WTC11 (cell line): ENCODE measurements around the gene FDXR. TPM values are rescaled to one million over a fixed set of nuclear protein-coding genes. Genes with fewer than 3 reads are reported as not detected.

Experiments
- ATAC-seq: fragments of 200-7000 bp; cut with Tn5 transposase; 2 replicates; pipeline ENCODE4 v1.10.0; 2021; ENCODE audit warnings: mild to moderate bottlenecking, moderate library complexity
- CTCF ChIA-PET: fragments of 300-600 bp; sonication (Branson Sonifier 250); formaldehyde crosslinking; loops from one replicate; lab custom pipeline; 2021; ENCODE audit warnings: antibody characterized with exemption; lab: Charles Lee
- POLR2A ChIA-PET: fragments of 350-600 bp; sonication (Branson Sonifier 250); formaldehyde crosslinking; loops from one replicate; lab custom pipeline; 2021; ENCODE audit warnings: antibody characterized with exemption; lab: Charles Lee
- DNase-seq: peaks from one replicate; pipeline ENCODE4 v3.0.0; 2021; ENCODE audit warnings: low spot score
- H3K27ac Mint-ChIP-seq: 2 replicates; pipeline ENCODE4 v1.8.0; 2021; ENCODE audit warnings: mixed read lengths
- H3K27me3 Mint-ChIP-seq: 2 replicates; pipeline ENCODE4 v1.8.0; 2021; ENCODE audit warnings: low read depth, mild to moderate bottlenecking, moderate library complexity, mixed read lengths
- H3K36me3 Mint-ChIP-seq: 2 replicates; pipeline ENCODE4 v1.8.0; 2021; ENCODE audit warnings: mixed read lengths
- H3K4me1 Mint-ChIP-seq: 2 replicates; pipeline ENCODE4 v1.8.0; 2022; ENCODE audit warnings: mixed read lengths
- H3K4me3 Mint-ChIP-seq: 2 replicates; pipeline ENCODE4 v1.8.0; 2021; ENCODE audit warnings: mild to moderate bottlenecking, moderate library complexity, mixed read lengths
- H3K9me3 Mint-ChIP-seq: 2 replicates; pipeline ENCODE4 v1.8.0; 2021; ENCODE audit warnings: mixed read lengths
- CBFB ChIP-seq: sonication (generic); formaldehyde crosslinking; IDR thresholded peaks from 2 replicates; pipeline ENCODE4 v1.8.1; 2022; ENCODE audit warnings: mild to moderate bottlenecking, low read depth, missing genetic modification reagents
- CREM ChIP-seq: sonication (generic); formaldehyde crosslinking; IDR thresholded peaks from 2 replicates; pipeline ENCODE4 v1.8.1; 2022; ENCODE audit warnings: mild to moderate bottlenecking, missing genetic modification reagents, moderate library complexity
- ERG ChIP-seq: fragments of 250-450 bp; sonication (Bioruptor Pico); IDR thresholded peaks from 2 replicates; pipeline ENCODE4 v1.8.0; 2021; ENCODE audit warnings: mild to moderate bottlenecking
- FOXK1 ChIP-seq: sonication (generic); formaldehyde crosslinking; IDR thresholded peaks from 2 replicates; pipeline ENCODE4 v1.8.0; 2022; ENCODE audit warnings: mild to moderate bottlenecking, moderate library complexity, missing genetic modification reagents
- FOXP1 ChIP-seq: sonication (generic); formaldehyde crosslinking; IDR thresholded peaks from 2 replicates; pipeline ENCODE4 v1.8.0; 2022; ENCODE audit warnings: missing genetic modification reagents, mild to moderate bottlenecking, moderate library complexity, borderline replicate concordance
- FOXP4 ChIP-seq: sonication (generic); formaldehyde crosslinking; IDR thresholded peaks from 2 replicates; pipeline ENCODE4 v1.8.0; 2022; ENCODE audit warnings: mild to moderate bottlenecking, missing genetic modification reagents
- GABPB1 ChIP-seq: sonication (generic); formaldehyde crosslinking; IDR thresholded peaks from 2 replicates; pipeline ENCODE4 v1.8.1; 2023; ENCODE audit warnings: mild to moderate bottlenecking, missing genetic modification reagents
- GTF2I ChIP-seq: fragments of 250-450 bp; sonication (Bioruptor Pico); conservative IDR thresholded peaks from 2 replicates; pipeline ENCODE4 v1.4.0; 2021; ENCODE audit warnings: mild to moderate bottlenecking
- JUN ChIP-seq: sonication (generic); formaldehyde crosslinking; IDR thresholded peaks from 2 replicates; pipeline ENCODE4 v1.8.0; 2023; ENCODE audit warnings: mild to moderate bottlenecking, missing genetic modification reagents
- MLX ChIP-seq: sonication (generic); formaldehyde crosslinking; IDR thresholded peaks from 2 replicates; pipeline ENCODE4 v1.8.1; 2023; ENCODE audit warnings: mild to moderate bottlenecking, missing genetic modification reagents, moderate library complexity
- NFE2L1 ChIP-seq: sonication (generic); formaldehyde crosslinking; IDR thresholded peaks from 2 replicates; pipeline ENCODE4 v1.8.1; 2023; ENCODE audit warnings: missing genetic modification reagents
- PRRX2 ChIP-seq: fragments of 250-450 bp; sonication (Bioruptor Pico); IDR thresholded peaks from 2 replicates; pipeline ENCODE4 v1.8.0; 2021; ENCODE audit warnings: mild to moderate bottlenecking
- RELA ChIP-seq: sonication (generic); formaldehyde crosslinking; IDR thresholded peaks from 2 replicates; pipeline ENCODE4 v1.8.1; 2022; ENCODE audit warnings: missing genetic modification reagents, mild to moderate bottlenecking, borderline replicate concordance
- TP53 ChIP-seq: sonication (generic); formaldehyde crosslinking; IDR thresholded peaks from 2 replicates; pipeline ENCODE4 v1.8.1; 2023; ENCODE audit warnings: mild to moderate bottlenecking, missing genetic modification reagents
- ZNF396 ChIP-seq: fragments of 250-450 bp; sonication (Bioruptor Pico); IDR thresholded peaks from 2 replicates; pipeline ENCODE4 v1.8.0; 2021; ENCODE audit warnings: mild to moderate bottlenecking, moderate library complexity, borderline replicate concordance
- total RNA-seq: library from RNA; stranded (reverse); gene quantifications from 3 replicates; pipeline ENCODE4 v1.2.3, GENCODE V29; 2021
- TF ChIP-seq, protein P1 (sequence below): sonication (generic); formaldehyde crosslinking; IDR thresholded peaks from 2 replicates; pipeline ENCODE4 v1.8.1; 2023; ENCODE audit warnings: mild to moderate bottlenecking, missing genetic modification reagents
- TF ChIP-seq, protein P2 (sequence below): sonication (generic); formaldehyde crosslinking; IDR thresholded peaks from 2 replicates; pipeline ENCODE4 v1.8.0; 2022; ENCODE audit warnings: mild to moderate bottlenecking, missing genetic modification reagents
- TF ChIP-seq, protein P3 (sequence below): fragments of 200-600 bp; IDR thresholded peaks from 2 replicates; pipeline ENCODE4 v1.8.0; 2022; ENCODE audit warnings: antibody characterized with exemption

Gene FDXR
- total RNA-seq, 1 experiment from 2014 or later, result 52.8 TPM

GRCh38 chr17:74816905-74817620, 55.7 kb downstream of the FDXR start:
- Mint-ChIP-seq H3K27me3 (peaks cover 2% of the 10 kb centered on the region; the same call in 1 of the 2 replicates), H3K36me3 (no peaks in the 10 kb centered on the region; the same call in 1 of the 2 replicates)
- no peak for TF ChIP-seq JUN (CRISPR knock-in tag)
- TF ChIP-seq RELA (CRISPR knock-in tag), result no peak
- TF ChIP-seq, protein P1, sequence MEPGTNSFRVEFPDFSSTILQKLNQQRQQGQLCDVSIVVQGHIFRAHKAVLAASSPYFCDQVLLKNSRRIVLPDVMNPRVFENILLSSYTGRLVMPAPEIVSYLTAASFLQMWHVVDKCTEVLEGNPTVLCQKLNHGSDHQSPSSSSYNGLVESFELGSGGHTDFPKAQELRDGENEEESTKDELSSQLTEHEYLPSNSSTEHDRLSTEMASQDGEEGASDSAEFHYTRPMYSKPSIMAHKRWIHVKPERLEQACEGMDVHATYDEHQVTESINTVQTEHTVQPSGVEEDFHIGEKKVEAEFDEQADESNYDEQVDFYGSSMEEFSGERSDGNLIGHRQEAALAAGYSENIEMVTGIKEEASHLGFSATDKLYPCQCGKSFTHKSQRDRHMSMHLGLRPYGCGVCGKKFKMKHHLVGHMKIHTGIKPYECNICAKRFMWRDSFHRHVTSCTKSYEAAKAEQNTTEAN (CRISPR knock-in tag), result no peak
- no peak for TF ChIP-seq FOXK1 (CRISPR knock-in tag)
- TF ChIP-seq, protein P2, sequence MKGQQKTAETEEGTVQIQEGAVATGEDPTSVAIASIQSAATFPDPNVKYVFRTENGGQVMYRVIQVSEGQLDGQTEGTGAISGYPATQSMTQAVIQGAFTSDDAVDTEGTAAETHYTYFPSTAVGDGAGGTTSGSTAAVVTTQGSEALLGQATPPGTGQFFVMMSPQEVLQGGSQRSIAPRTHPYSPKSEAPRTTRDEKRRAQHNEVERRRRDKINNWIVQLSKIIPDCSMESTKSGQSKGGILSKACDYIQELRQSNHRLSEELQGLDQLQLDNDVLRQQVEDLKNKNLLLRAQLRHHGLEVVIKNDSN (CRISPR knock-in tag), result no peak
- no peak for TF ChIP-seq ERG
- no peak for TF ChIP-seq MLX (CRISPR knock-in tag)
- TF ChIP-seq FOXP4 (CRISPR knock-in tag), result no peak
- TF ChIP-seq CREM (CRISPR knock-in tag), result no peak
- TF ChIP-seq CBFB (CRISPR knock-in tag), result no peak
- TF ChIP-seq TP53, result no peak
- no peak for TF ChIP-seq GTF2I (CRISPR knock-in tag)
- TF ChIP-seq FOXP1 (CRISPR knock-in tag), result no peak
- no peak for TF ChIP-seq GABPB1
- no peak for TF ChIP-seq PRRX2
- TF ChIP-seq, all 79 proteins: peak for 0
- ChIA-PET POLR2A (no interaction called here), CTCF (interaction anchor here (0.5 to 1.8 kb wide), 17 partner anchors 8 to 145 kb away, joined by 3 to 18 read pairs (median 3); no protein-coding TSS in a partner anchor)
- ATAC-seq, result no peak
- Mint-ChIP-seq H3K27ac (no peak overlapping the region), H3K4me3 (no peak overlapping the region), H3K4me1 (peaks cover 6% of the 10 kb centered on the region), H3K9me3 (no peaks in the 10 kb centered on the region)
- DNase-seq, result no peak

GRCh38 chr17:74815550-74816370, 57.0 kb downstream of the FDXR start:
- no peak overlapping the region for H3K27ac Mint-ChIP-seq
- POLR2A ChIA-PET, result no interaction called here
- no peaks in the 10 kb centered on the region; the same call in 1 of the 2 replicates for H3K36me3 Mint-ChIP-seq
- no peaks in the 10 kb centered on the region for H3K9me3 Mint-ChIP-seq
- no peak overlapping the region for H3K4me3 Mint-ChIP-seq
- DNase-seq (peak; percentile 72), ATAC-seq (peak; percentile 88)
- TF ChIP-seq RELA (CRISPR knock-in tag) (no peak), CBFB (CRISPR knock-in tag) (no peak), ZNF396 (CRISPR knock-in tag) (no peak), NFE2L1 (no peak)
- TF ChIP-seq, protein P3, sequence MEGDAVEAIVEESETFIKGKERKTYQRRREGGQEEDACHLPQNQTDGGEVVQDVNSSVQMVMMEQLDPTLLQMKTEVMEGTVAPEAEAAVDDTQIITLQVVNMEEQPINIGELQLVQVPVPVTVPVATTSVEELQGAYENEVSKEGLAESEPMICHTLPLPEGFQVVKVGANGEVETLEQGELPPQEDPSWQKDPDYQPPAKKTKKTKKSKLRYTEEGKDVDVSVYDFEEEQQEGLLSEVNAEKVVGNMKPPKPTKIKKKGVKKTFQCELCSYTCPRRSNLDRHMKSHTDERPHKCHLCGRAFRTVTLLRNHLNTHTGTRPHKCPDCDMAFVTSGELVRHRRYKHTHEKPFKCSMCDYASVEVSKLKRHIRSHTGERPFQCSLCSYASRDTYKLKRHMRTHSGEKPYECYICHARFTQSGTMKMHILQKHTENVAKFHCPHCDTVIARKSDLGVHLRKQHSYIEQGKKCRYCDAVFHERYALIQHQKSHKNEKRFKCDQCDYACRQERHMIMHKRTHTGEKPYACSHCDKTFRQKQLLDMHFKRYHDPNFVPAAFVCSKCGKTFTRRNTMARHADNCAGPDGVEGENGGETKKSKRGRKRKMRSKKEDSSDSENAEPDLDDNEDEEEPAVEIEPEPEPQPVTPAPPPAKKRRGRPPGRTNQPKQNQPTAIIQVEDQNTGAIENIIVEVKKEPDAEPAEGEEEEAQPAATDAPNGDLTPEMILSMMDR, result peak; percentile 36; the same call in 1 of the 2 replicates
- H3K27me3 Mint-ChIP-seq, result peaks cover 2% of the 10 kb centered on the region; the same call in 1 of the 2 replicates
- CTCF ChIA-PET, result interaction anchor here (0.6 to 1.8 kb wide), 14 partner anchors 10 to 146 kb away, joined by 3 to 18 read pairs (median 4); no protein-coding TSS in a partner anchor
- peaks cover 8% of the 10 kb centered on the region for H3K4me1 Mint-ChIP-seq
